ENCODE results near the gene BRCA1.
"Not testable (repeated sequence)": the region's sequence is repeated elsewhere in the genome, so short reads cannot be mapped to it uniquely, and the experiment has no call there.

The BRCA1 gene

DNA sequence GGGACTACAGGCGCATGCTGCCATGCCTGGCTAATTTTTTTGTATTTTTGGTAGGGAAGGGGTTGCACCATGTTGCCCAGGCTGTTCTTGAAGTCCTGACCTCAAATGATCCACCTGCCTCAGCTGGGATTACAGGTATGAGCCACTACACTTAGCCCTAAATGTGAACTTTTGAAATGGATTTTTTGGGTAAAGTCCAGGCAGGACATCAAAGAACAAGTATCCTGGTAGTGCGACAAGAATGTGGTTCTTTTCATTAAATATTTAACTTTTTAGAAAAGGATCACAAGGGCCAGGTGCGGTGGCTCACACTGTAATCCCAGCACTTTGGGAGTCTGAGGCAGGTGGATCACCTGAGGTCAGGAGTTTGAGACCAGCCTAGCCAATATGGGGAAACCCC is 30.5 kb upstream of the BRCA1 start:
- DNase-seq (ENCODE audit: low read depth), result no peak
- TF ChIP-seq CTCF (conservative IDR thresholded peaks at IDR 0.05; ENCODE audit: low read depth, low read length), result no peak
- H3K4me3 ChIP-seq (ENCODE audit: low read length), result no peak overlapping the region

DNA sequence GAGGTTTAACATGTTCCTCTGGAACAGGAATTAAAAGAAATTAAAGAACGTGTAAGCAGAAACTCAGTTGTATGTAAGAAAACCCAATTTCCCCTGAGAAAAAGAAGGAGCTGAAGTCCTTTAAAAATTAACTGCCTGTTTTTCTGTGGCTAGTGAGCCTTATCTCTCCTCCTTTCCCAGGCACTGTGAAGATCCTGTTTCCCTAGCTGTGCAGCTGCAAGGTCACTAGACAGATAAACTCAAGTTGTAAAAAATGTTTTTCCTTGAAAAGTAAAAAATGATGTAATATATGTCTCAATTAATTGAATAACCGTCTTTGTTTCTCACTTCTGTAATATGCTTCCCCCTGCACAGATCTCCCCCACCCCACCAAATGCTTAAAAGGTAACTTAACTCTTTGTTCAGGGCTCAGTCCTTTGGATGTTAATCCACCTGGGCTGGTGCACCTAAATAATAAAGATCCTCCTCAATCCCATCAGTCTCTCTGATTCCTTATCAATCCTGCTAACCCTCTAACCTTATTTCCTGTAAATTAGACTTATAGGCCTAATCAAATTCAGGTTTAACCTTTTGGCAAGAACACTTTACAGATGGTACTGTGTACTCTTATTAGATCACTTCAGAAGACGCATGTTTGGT is 28.2 kb upstream of the BRCA1 start:
- not testable (repeated sequence) for H3K4me3 ChIP-seq (ENCODE audit: low read length); DNase-seq (ENCODE audit: low read depth)

GRCh38 chr17:43151880-43152456 is 26.8 kb upstream of the BRCA1 start:
- H3K4me3 ChIP-seq (ENCODE audit: low read length), result no peak overlapping the region
- no peak for DNase-seq (ENCODE audit: low read depth)
- TF ChIP-seq CTCF (conservative IDR thresholded peaks at IDR 0.05; ENCODE audit: low read depth, low read length), result no peak

DNA sequence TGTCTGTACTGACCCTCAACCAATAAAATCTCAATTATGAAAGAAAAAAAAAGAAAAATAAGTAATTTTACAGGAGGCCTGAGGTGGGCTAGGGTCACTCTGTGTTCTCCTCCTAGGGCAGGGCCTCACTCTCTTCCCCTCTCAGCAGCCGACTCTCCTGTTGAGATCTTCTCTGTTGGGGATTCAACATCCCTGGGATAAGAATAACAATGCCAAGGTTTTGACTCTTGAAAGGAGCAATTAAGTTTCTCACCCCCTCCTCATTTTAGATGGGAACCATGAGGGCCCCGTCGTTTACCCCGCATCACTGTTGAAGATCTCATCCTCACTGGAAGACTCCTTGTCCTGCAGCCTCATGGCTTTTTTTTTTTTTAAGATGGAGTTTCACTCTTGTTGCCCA is 21.5 kb upstream of the BRCA1 start:
- no peak overlapping the region for H3K4me3 ChIP-seq (ENCODE audit: low read length)
- no peak for TF ChIP-seq CTCF (conservative IDR thresholded peaks at IDR 0.05; ENCODE audit: low read depth, low read length)
- no peak for DNase-seq (ENCODE audit: low read depth)

DNA sequence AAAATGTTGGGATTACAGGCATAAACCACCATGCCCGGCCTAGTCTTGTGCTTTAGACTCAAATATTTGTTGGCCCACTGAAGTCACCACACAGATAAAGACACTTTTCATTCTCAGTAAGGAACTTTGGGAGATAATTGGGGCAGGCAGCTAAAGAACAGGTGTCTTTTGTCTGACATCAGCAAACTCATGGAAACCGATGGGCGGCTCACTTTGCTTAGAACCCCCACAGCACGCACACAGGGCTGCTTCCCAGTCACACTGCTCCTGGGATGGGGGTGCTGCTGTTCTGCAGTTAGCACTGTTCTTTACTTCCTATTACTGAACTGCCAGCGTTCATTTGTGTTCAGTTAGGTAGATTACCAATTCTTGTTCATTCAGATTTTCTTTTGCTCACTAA is 18.0 kb upstream of the BRCA1 start:
- no peak overlapping the region for H3K4me3 ChIP-seq (ENCODE audit: low read length)
- TF ChIP-seq CTCF (conservative IDR thresholded peaks at IDR 0.05; ENCODE audit: low read depth, low read length), result no peak
- no peak for DNase-seq (ENCODE audit: low read depth)

- no peak overlapping the region for H3K4me3 ChIP-seq (ENCODE audit: low read length)
- no peak for TF ChIP-seq CTCF (conservative IDR thresholded peaks at IDR 0.05; ENCODE audit: low read depth, low read length)
- no peak for DNase-seq (ENCODE audit: low read depth)
Observed at GRCh38 chr17:43142153-43142552, 17.0 kb upstream of the BRCA1 start.

GRCh38 chr17:43140396-43141332 is 15.5 kb upstream of the BRCA1 start:
- no peak overlapping the region for H3K4me3 ChIP-seq (ENCODE audit: low read length)
- TF ChIP-seq CTCF (conservative IDR thresholded peaks at IDR 0.05; ENCODE audit: low read depth, low read length), result no peak
- no peak for DNase-seq (ENCODE audit: low read depth)

DNA sequence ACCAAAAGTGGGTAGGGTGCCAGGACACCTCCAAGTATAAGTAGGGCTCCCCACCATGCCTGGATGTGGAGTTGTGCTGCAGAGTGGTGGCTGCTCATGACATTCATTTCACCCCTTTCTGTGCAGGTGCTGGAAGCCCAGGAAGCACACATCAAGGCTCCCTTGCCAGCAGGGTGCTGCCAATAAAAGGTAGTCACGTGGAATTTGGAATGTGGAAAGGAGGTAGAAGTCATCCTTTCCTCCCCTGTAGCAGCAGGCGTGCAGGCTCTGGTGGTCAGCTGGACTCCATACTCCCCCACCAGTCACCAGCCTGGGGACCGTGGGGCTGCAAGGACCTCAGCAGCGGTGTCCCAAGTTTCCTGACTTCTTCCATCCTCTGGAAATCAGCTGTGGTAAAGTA is 13.4 kb upstream of the BRCA1 start:
- not testable (repeated sequence) for H3K4me3 ChIP-seq (ENCODE audit: low read length); DNase-seq (ENCODE audit: low read depth)

DNA sequence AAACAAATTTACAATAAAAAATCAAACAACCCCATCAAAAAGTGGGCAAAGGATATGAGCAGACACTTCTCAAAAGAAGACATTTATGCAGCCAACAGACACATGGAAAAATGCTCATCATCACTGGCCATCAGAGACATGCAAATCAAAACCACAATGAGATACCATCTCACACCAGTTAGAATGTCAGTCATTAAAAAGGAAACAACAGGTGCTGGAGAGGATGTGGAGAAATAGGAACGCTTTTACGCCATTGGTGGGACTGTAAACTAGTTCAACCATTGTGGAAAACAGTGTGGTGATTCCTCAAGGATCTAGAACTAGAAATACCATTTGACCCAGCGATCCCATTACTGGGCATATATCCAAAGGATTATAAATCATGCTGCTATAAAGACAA is 11.4 kb upstream of the BRCA1 start:
- not testable (repeated sequence) for H3K4me3 ChIP-seq (ENCODE audit: low read length); DNase-seq (ENCODE audit: low read depth)
